Prostate gland (tissue), 2 donors: ENCODE measurements around the gene NOL7. TPM values are rescaled to one million over a fixed set of nuclear protein-coding genes. Genes with fewer than 3 reads are reported as not detected.
A peak's percentile ranks its signal among the peaks of the same experiment; 100 is the strongest.

Experiments used
- DNase-seq: peaks from one replicate; pipeline ENCODE4 v3.0.0-alpha.2; 2019; ENCODE audit warnings: low spot score
- H3K27ac ChIP-seq, 2 donors: fragments of 200-600 bp; sonication (generic); 2 replicates each; pipeline ENCODE4 v1.5.1; 2017 to 2019
- H3K27me3 ChIP-seq: fragments of 200-600 bp; sonication (generic); replicated peaks from 2 replicates; pipeline ENCODE4 v1.5.1; 2019; ENCODE audit not compliant: insufficient read depth
- H3K36me3 ChIP-seq, 2 donors: fragments of 200-600 bp; sonication (generic); 1 replicate in 1 of 2; 2 replicates in 1 of 2; pipeline versions ENCODE4 v1.5.1 to v1.8.1; 2017 to 2019
- H3K4me1 ChIP-seq: fragments of 200-600 bp; sonication (generic); replicated peaks from 2 replicates; pipeline ENCODE4 v1.5.1; 2019
- H3K4me3 ChIP-seq, 2 donors: fragments of 200-600 bp; sonication (generic); 2 replicates each; pipeline ENCODE4 v1.5.1; 2017 to 2019
- H3K9me3 ChIP-seq: fragments of 200-600 bp; sonication (generic); 2 replicates; pipeline ENCODE4 v1.5.1; 2017
- CTCF ChIP-seq, 4 experiments: fragments of 200-600 bp in 2 of 4; fragments of 450-650 bp in 2 of 4; sonication (generic) in 2 of 4; IDR thresholded peaks; 1 replicate in 3 of 4; 2 replicates in 1 of 4; pipeline ENCODE4 v1.5.1; 2016 to 2019; ENCODE audit warnings: antibody characterized with exemption in 4 of 4, mild to moderate bottlenecking in 2 of 4, moderate library complexity in 2 of 4
- POLR2A ChIP-seq: fragments of 450-650 bp; IDR thresholded peaks from one replicate; pipeline ENCODE4 v1.6.1; 2016; ENCODE audit warnings: antibody characterized with exemption, mild to moderate bottlenecking
- POLR2AphosphoS5 ChIP-seq: sonication (generic); formaldehyde crosslinking; IDR thresholded peaks from one replicate; pipeline ENCODE4 v1.6.1; 2017; ENCODE audit warnings: antibody characterized with exemption
- WGBS: methylation state at CpG from one replicate; pipeline ENCODE4 v1.1.5; 2018; 5-methylcytosine and 5-hydroxymethylcytosine counted together
- intact Hi-C: fragments of 100-400 bp; cut with DNase I; formaldehyde crosslinking; loops from one replicate; pipeline ENCODE4 v1.14.2; 2022
- total RNA-seq, 2 donors: library from RNA; depleted of rRNA; stranded (reverse); fragments of >200 nt; gene quantifications; one replicate each; pipeline ENCODE4 v1.1.0, GENCODE V29; 2016

Gene NOL7
- total RNA-seq, 2 donors from 2014 or later: 68.3 to 108 TPM

DNA sequence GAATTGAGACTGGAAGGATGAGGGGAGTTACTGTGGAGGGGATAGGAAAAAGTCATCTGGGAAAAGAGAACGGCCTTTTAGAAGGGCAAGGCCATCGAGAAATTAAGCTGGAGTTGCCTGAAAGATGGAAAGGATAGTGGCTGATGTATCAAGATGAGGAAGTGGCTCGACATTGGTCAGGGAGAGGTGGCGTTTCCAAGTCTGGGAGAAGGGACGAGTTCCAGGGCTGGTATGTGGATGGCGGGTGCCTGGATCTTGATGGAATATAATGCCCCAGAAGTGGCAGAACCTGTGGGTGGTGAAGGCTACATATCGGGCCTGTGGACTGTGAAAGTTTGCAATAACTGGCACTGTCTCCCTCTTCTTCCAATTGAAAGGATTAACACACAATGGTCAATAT, 42.9 kb upstream of the NOL7 start:
- no peaks in the 10 kb centered on the region for H3K9me3 ChIP-seq
- no peaks in the 10 kb centered on the region for H3K27me3 ChIP-seq
- intact Hi-C loops: loop anchor here (5.0 kb wide), 1 partner anchor 85 kb away; the partner anchor contains the start of gene GFOD1
- no peaks in the 10 kb centered on the region for H3K4me1 ChIP-seq
- DNase-seq: no peak
- H3K27ac ChIP-seq: no peak overlapping the region
- WGBS: 84% methylated on average over 7 of the region's 7 CpGs
- TF ChIP-seq POLR2AphosphoS5: no peak
- no peak for TF ChIP-seq POLR2A
- TF ChIP-seq CTCF (IDR thresholded peaks at IDR 0.05): no peak
- no peak overlapping the region for H3K4me3 ChIP-seq
- H3K36me3 ChIP-seq: no peaks in the 10 kb centered on the region

- no peaks in the 10 kb centered on the region for H3K9me3 ChIP-seq
- 85% methylated on average over 16 of the region's 16 CpGs for WGBS
- peak overlapping the region; percentile 93 for H3K4me3 ChIP-seq
- peak overlapping the region; percentile 97 to 98 for H3K27ac ChIP-seq
- TF ChIP-seq CTCF (IDR thresholded peaks at IDR 0.05): no peak
- TF ChIP-seq POLR2AphosphoS5: no peak
- no peak for TF ChIP-seq POLR2A
- H3K36me3 ChIP-seq: no peaks in the 10 kb centered on the region
- intact Hi-C loops: loop anchor here (5.0 kb wide), 1 partner anchor 86 kb away; the partner anchor contains the start of gene GFOD1
- no peaks in the 10 kb centered on the region for H3K27me3 ChIP-seq
- DNase-seq: no peak
- H3K4me1 ChIP-seq: no peaks in the 10 kb centered on the region
Observed at GRCh38 chr6:13572951-13573654, 42.0 kb upstream of the NOL7 start.

- Histone ChIP-seq H3K4me3 (peak overlapping the region; percentile 93), H3K27me3 (no peaks in the 10 kb centered on the region), H3K9me3 (no peaks in the 10 kb centered on the region), H3K27ac (peak overlapping the region; percentile 97 to 98), H3K36me3 (no peaks in the 10 kb centered on the region), H3K4me1 (no peaks in the 10 kb centered on the region)
- intact Hi-C loops: loop anchor here (5.0 kb wide), 1 partner anchor 86 kb away; the partner anchor contains the start of gene GFOD1
- 3% methylated on average over 14 of the region's 14 CpGs for WGBS
- DNase-seq: peak; percentile 13
- TF ChIP-seq POLR2A: no peak
- no peak for TF ChIP-seq POLR2AphosphoS5
- TF ChIP-seq CTCF (IDR thresholded peaks at IDR 0.05): no peak
Observed at GRCh38 chr6:13573669-13574110, 41.4 kb upstream of the NOL7 start.

GRCh38 chr6:13574149-13574570, 41.0 kb upstream of the NOL7 start:
- peak overlapping the region; percentile 93 for H3K4me3 ChIP-seq
- under 1% methylated on average over 44 of the region's 46 CpGs for WGBS
- no peaks in the 10 kb centered on the region for H3K4me1 ChIP-seq
- TF ChIP-seq CTCF (IDR thresholded peaks at IDR 0.05) (peak; percentile 45 to 76 (median 57)), POLR2A (no peak)
- no peaks in the 10 kb centered on the region for H3K27me3 ChIP-seq
- intact Hi-C loops: loop anchor here (5.0 kb wide), 1 partner anchor 87 kb away; the partner anchor contains the start of gene GFOD1
- DNase-seq: peak; percentile 94
- H3K36me3 ChIP-seq: no peaks in the 10 kb centered on the region
- peak overlapping the region; percentile 97 to 98 for H3K27ac ChIP-seq
- no peaks in the 10 kb centered on the region for H3K9me3 ChIP-seq
